ENCODE results near the gene ATAD3C. TPM values are rescaled to one million over a fixed set of nuclear protein-coding genes. Genes with fewer than 3 reads are reported as not detected.

The ATAD3C gene
- total and polyA plus RNA-seq, 10 of the 15 experiments (the other 5 are each of a cell fraction or from before 2014, with no cell fraction given): 0.03 to 3.1 (median 0.86) TPM

DNA sequence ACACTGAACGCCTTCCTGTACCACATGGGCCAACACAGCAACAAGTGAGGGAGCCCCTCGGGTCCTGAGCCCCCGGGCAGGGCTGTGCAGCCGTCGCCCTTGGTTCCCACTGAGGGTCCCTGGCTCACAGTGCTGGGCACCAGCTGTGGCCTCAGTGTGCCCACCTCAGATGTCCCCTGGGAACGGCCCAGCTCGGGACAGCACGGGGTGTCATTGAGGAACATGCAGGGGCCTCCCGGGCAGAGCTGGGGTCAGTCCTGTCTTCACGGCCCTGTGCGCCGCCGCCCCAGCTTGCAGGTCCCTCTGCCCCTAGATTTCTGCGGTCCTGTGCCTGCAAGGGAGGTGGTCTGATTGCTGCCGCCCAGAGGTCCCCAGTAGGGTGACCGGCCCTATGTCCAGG, 39.7 kb downstream of the ATAD3C start (continued):
- TF ChIP-seq HDAC2 (IDR thresholded peaks at IDR 0.05): no peak
- TF ChIP-seq SPI1 (IDR thresholded peaks at IDR 0.05; ENCODE audit: borderline replicate concordance, insufficient read depth, low read depth, low read length): no peak
- TF ChIP-seq WRNIP1 (IDR thresholded peaks at IDR 0.05; ENCODE audit: borderline replicate concordance, low read depth, low read length): no peak
- no peak for TF ChIP-seq GABPA (IDR thresholded peaks at IDR 0.05; ENCODE audit: low read depth)
- TF ChIP-seq SMAD1 (IDR thresholded peaks at IDR 0.05; ENCODE audit: low read depth, partially characterized antibody): no peak
- TF ChIP-seq, protein P1, sequence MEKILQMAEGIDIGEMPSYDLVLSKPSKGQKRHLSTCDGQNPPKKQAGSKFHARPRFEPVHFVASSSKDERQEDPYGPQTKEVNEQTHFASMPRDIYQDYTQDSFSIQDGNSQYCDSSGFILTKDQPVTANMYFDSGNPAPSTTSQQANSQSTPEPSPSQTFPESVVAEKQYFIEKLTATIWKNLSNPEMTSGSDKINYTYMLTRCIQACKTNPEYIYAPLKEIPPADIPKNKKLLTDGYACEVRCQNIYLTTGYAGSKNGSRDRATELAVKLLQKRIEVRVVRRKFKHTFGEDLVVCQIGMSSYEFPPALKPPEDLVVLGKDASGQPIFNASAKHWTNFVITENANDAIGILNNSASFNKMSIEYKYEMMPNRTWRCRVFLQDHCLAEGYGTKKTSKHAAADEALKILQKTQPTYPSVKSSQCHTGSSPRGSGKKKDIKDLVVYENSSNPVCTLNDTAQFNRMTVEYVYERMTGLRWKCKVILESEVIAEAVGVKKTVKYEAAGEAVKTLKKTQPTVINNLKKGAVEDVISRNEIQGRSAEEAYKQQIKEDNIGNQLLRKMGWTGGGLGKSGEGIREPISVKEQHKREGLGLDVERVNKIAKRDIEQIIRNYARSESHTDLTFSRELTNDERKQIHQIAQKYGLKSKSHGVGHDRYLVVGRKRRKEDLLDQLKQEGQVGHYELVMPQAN (conservative IDR thresholded peaks at IDR 0.05): no peak
- TF ChIP-seq, protein P2, sequence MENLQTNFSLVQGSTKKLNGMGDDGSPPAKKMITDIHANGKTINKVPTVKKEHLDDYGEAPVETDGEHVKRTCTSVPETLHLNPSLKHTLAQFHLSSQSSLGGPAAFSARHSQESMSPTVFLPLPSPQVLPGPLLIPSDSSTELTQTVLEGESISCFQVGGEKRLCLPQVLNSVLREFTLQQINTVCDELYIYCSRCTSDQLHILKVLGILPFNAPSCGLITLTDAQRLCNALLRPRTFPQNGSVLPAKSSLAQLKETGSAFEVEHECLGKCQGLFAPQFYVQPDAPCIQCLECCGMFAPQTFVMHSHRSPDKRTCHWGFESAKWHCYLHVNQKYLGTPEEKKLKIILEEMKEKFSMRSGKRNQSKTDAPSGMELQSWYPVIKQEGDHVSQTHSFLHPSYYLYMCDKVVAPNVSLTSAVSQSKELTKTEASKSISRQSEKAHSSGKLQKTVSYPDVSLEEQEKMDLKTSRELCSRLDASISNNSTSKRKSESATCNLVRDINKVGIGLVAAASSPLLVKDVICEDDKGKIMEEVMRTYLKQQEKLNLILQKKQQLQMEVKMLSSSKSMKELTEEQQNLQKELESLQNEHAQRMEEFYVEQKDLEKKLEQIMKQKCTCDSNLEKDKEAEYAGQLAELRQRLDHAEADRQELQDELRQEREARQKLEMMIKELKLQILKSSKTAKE (IDR thresholded peaks at IDR 0.05; ENCODE audit: low read depth, poor library complexity, severe bottlenecking): no peak

DNA sequence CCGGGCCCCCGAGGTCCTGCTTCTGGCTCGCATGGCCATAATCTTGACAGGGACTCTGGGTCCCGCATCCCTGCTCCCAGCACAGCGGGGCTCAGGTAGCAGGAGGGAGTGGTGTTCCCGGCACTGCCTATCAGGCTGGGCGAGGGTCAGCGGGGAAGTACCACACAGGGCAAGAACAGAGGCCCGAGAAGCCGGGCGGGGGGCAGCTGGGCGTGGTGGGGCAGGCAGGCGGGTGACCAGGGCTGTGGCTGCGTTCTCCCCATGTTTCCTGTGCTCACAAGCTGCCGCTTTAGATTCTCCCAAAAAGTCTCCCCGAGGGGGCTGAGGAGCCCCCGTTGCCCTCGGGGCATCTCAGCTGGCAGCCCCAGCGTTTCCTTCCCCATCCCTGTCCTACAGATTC, 40.4 kb downstream of the ATAD3C start:
- Histone ChIP-seq H2AFZ (ENCODE audit: control insufficient read depth, low read depth, low read length) (no peak overlapping the region), H3K4me3 (no peak overlapping the region), H3K27me3 (replicated peaks in 1 of 2; ENCODE audit: control insufficient read depth in 2 of 2, insufficient read depth in 2 of 2, low read length in 1 of 2) (no peaks in the 10 kb centered on the region), H3K9me3 (replicated peaks; ENCODE audit: control insufficient read depth, insufficient read depth, low read length) (peaks cover 6% of the 10 kb centered on the region; the same call in 2 of the 3 replicates), H3K4me2 (ENCODE audit: control insufficient read depth, insufficient read depth) (no peak overlapping the region), H3K27ac (ENCODE audit: control insufficient read depth, insufficient read depth) (no peak overlapping the region), H3K9ac (ENCODE audit: control insufficient read depth, insufficient read depth, low read length) (no peak overlapping the region), H3K79me2 (ENCODE audit: control insufficient read depth, insufficient read depth, low read length) (no peaks in the 10 kb centered on the region), H3K36me3 (ENCODE audit: control insufficient read depth in 2 of 2, insufficient read depth in 2 of 2, low read length in 1 of 2) (peaks cover 6 to 21% of the 10 kb centered on the region in 2 experiments; a peak in 3 of 4 replicates), H4K20me1 (ENCODE audit: control insufficient read depth, insufficient read depth) (no peaks in the 10 kb centered on the region), H3K4me1 (ENCODE audit: control insufficient read depth, insufficient read depth, low read length) (no peaks in the 10 kb centered on the region)
- RAD21 ChIA-PET (ENCODE audit: unreplicated experiment): no interaction called here
- DNase-seq (ENCODE audit: low read depth, low spot score) (no peak), FAIRE-seq (no peak), ATAC-seq (no peak)
- CTCF ChIA-PET: no interaction called here
- POLR2A ChIA-PET: no interaction called here
- WGBS (ENCODE audit: insufficient coverage, insufficient replicate concordance, low lambda C conversion rate, missing lambda C conversion rate): 99% methylated on average over 19 of the region's 19 CpGs
- in situ Hi-C loops (cut with MboI) (no loop called here), intact Hi-C loops (cut with micrococcal nuclease; ENCODE audit: unreplicated experiment) (no loop called here)
- no TSS peak for BruUV-seq (replicated peaks)
- no peak for TF ChIP-seq HCFC1 (IDR thresholded peaks at IDR 0.05; ENCODE audit: low read length)
- SMC1A ChIA-PET (ENCODE audit: uncharacterized antibody, unreplicated experiment): no interaction called here

Data from GM12878 (cell line).